GM12878 (cell line): ENCODE data around the gene GNB2. TPM values are rescaled to one million over a fixed set of nuclear protein-coding genes. Genes with fewer than 3 reads are reported as not detected.

Experiments
- ATAC-seq: fragments of 200-7000 bp; cut with Tn5 transposase; 3 replicates; pipeline ENCODE4 v1.9.1; 2020; ENCODE audit warnings: mild to moderate bottlenecking, moderate library complexity
- BruUV-seq: library from RNA; stranded (reverse); fragments of 400-500 nt; replicated peaks from 2 replicates; lab custom pipeline; 2021; lab: Mats Ljungman, UMichigan
- CTCF ChIA-PET: fragments of 300-600 bp; sonication (Branson Sonifier 250); formaldehyde crosslinking; extraction: SDS; loops from one replicate; lab custom pipeline; 2021; ENCODE audit warnings: inconsistent platforms; lab: Yijun Ruan, JAX
- POLR2A ChIA-PET: fragments of 350-600 bp; formaldehyde crosslinking; extraction: SDS; loops from one replicate; lab custom pipeline; 2021; ENCODE audit warnings: inconsistent platforms; lab: Charles Lee
- RAD21 ChIA-PET: fragments of 300-600 bp; sonication (Branson Sonifier 250); formaldehyde crosslinking; loops from one replicate; lab custom pipeline; 2023; ENCODE audit warnings: antibody characterized with exemption; ENCODE audit not compliant: unreplicated experiment; lab: Charles Lee
- SMC1A ChIA-PET: fragments of 300-600 bp; sonication (Branson Sonifier 250); formaldehyde crosslinking; loops from one replicate; lab custom pipeline; 2023; ENCODE audit not compliant: unreplicated experiment, uncharacterized antibody; lab: Charles Lee
- DNase-seq: peaks from one replicate; pipeline ENCODE4 v3.0.0-alpha.2; 2011; ENCODE audit warnings: low read depth, low spot score
- FAIRE-seq: peaks from 3 replicates; lab custom pipeline; 2011; peaks lifted over from hg19 to GRCh38; lab: Jason Lieb, UNC
- H2AFZ ChIP-seq: 2 replicates; pipeline ENCODE4 v1.6.0; 2011; ENCODE audit warnings: low read depth, low read length, control low read depth; ENCODE audit not compliant: control insufficient read depth
- H3K27ac ChIP-seq: 2 replicates; pipeline ENCODE4 v1.5.1; 2011; ENCODE audit warnings: control low read depth; ENCODE audit not compliant: control insufficient read depth, insufficient read depth
- H3K27me3 ChIP-seq, 2 experiments: replicated peaks in 1 of 2; 2 replicates each; pipeline versions ENCODE4 v1.6.0 to v1.6.1; 2011; ENCODE audit warnings: low read length in 1 of 2; ENCODE audit not compliant: control insufficient read depth in 2 of 2, insufficient read depth in 2 of 2
- H3K36me3 ChIP-seq, 2 experiments: 2 replicates each; pipeline ENCODE4 v1.5.1; 2011; ENCODE audit warnings: low read length in 1 of 2; ENCODE audit not compliant: control insufficient read depth in 2 of 2, insufficient read depth in 2 of 2
- H3K4me1 ChIP-seq: 2 replicates; pipeline ENCODE4 v1.6.1; 2011; ENCODE audit warnings: mild to moderate bottlenecking, low read length, moderate library complexity, mixed read lengths; ENCODE audit not compliant: control insufficient read depth, insufficient read depth
- H3K4me2 ChIP-seq: 2 replicates; pipeline ENCODE4 v1.6.0; 2011; ENCODE audit warnings: control low read depth; ENCODE audit not compliant: control insufficient read depth, insufficient read depth
- H3K4me3 ChIP-seq: fragments of 200-600 bp; sonication (generic); 2 replicates; pipeline ENCODE4 v1.5.1; 2016
- H3K79me2 ChIP-seq: 2 replicates; pipeline ENCODE4 v1.6.0; 2011; ENCODE audit warnings: low read length; ENCODE audit not compliant: control insufficient read depth, insufficient read depth
- H3K9ac ChIP-seq: 2 replicates; pipeline ENCODE4 v1.8.0; 2011; ENCODE audit warnings: low read length, control low read depth, mixed read lengths; ENCODE audit not compliant: control insufficient read depth, insufficient read depth
- H3K9me3 ChIP-seq: replicated peaks from 3 replicates; pipeline ENCODE4 v1.5.1; 2011; ENCODE audit warnings: mild to moderate bottlenecking, low read length; ENCODE audit not compliant: control insufficient read depth, insufficient read depth
- H4K20me1 ChIP-seq: 2 replicates; pipeline ENCODE4 v1.6.0; 2011; ENCODE audit not compliant: control insufficient read depth, insufficient read depth
- HDGF ChIP-seq: fragments of 450-650 bp; IDR thresholded peaks from 2 replicates; pipeline ENCODE4 v1.6.1; 2016; ENCODE audit warnings: antibody characterized with exemption
- IRF5 ChIP-seq: fragments of 450-650 bp; IDR thresholded peaks from 2 replicates; pipeline ENCODE4 v1.6.1; 2017; ENCODE audit warnings: borderline replicate concordance
- WGBS: methylation state at CpG from one replicate; pipeline ENCODE4 v1.1.6; 2016; ENCODE audit warnings: low lambda C conversion rate; ENCODE audit not compliant: insufficient replicate concordance, insufficient coverage; ENCODE audit errors: missing lambda C conversion rate; 5-methylcytosine and 5-hydroxymethylcytosine counted together
- in situ Hi-C: fragments of 300-500 bp; cut with MboI; formaldehyde crosslinking; loops from 9 replicates; pipeline ENCODE4 v1.14.3; 2018; ENCODE audit warnings: mixed read lengths
- intact Hi-C: fragments of 100-400 bp; cut with micrococcal nuclease; formaldehyde crosslinking; loops from one replicate; pipeline ENCODE4 v1.14.2; 2022; ENCODE audit not compliant: unreplicated experiment
- polyA plus RNA-seq, 11 experiments: library from polyadenylated mRNA; depleted of rRNA in 4 of 11; unstranded in 6 of 11; stranded (reverse) in 5 of 11; fragments of >200 nt; fragmentation: Nextera tagmentation in 4 of 11; fragmentation: Illumina TruSeq in 1 of 11; extraction: Ambion mirVana in 4 of 11; extraction: Trizol in 1 of 11; gene quantifications; 1 replicate in 1 of 11; 2 replicates in 10 of 11; pipeline versions ENCODE4 v1.2.1 to v1.2.3, GENCODE V29; 2011 to 2016; ENCODE audit warnings: inconsistent platforms in 2 of 11, missing spikeins in 2 of 11, low read depth in 1 of 11
- total RNA-seq, 4 experiments: library from RNA; depleted of rRNA in 3 of 4; stranded (reverse); fragments of >200 nt in 3 of 4; fragmentation: Illumina TruSeq in 1 of 4; extraction: Trizol in 1 of 4; gene quantifications; 2 replicates each; pipeline versions ENCODE4 v1.2.1 to v1.2.3, GENCODE V29; 2013 to 2021

GNB2 gene
- total and polyA plus RNA-seq, 10 of the 15 experiments (the other 5 are each of a cell fraction or from before 2014, with no cell fraction given): 0.35 to 175 (median 59.7) TPM

- RAD21 ChIA-PET: interaction anchor here (0.7 to 2.8 kb wide), 4 partner anchors 16 to 484 kb away, joined by 3 to 21 read pairs (median 8); partner anchors contain the start of gene SLC12A9
Measured at GRCh38 chr7:100706672-100707311, 33.3 kb downstream of the GNB2 start.

More at GRCh38 chr7:100706672-100707311, 33.3 kb downstream of the GNB2 start:
- Histone ChIP-seq H3K27me3 (no peaks in the 10 kb centered on the region), H3K27ac (peak overlapping the region; percentile 93), H3K9ac (peak overlapping the region; percentile 94), H3K4me1 (peaks cover 13% of the 10 kb centered on the region), H3K36me3 (peaks cover 0 to 5% of the 10 kb centered on the region in 2 experiments; a peak in 2 of 4 replicates), H4K20me1 (no peaks in the 10 kb centered on the region), H2AFZ (no peak overlapping the region; the same call in 1 of the 2 replicates), H3K9me3 (no peaks in the 10 kb centered on the region), H3K79me2 (peaks cover 18% of the 10 kb centered on the region), H3K4me2 (peak overlapping the region; percentile 91), H3K4me3 (peak overlapping the region; percentile 97)
- CTCF ChIA-PET: interaction anchor here (2.6 to 6.1 kb wide), 6 partner anchors 13 to 145 kb away, joined by 13 to 134 read pairs (median 40); partner anchors contain the start of genes GIGYF1 and SLC12A9
- intact Hi-C loops (loop anchor here (5.0 kb wide), 1 partner anchor 74 kb away; no protein-coding TSS in a partner anchor), in situ Hi-C loops (loop anchor here (10.0 kb wide), 1 partner anchor 148 kb away; the partner anchor contains the start of gene SLC12A9)
- no peak for DNase-seq
- POLR2A ChIA-PET: interaction anchor here (1.6 to 2.3 kb wide), 3 partner anchors 14 to 278 kb away, joined by 4 to 26 read pairs (median 16); partner anchors contain the start of genes FBXO24, GIGYF1, LRCH4 and ZCWPW1
- no TSS peak for BruUV-seq
- TF ChIP-seq IRF5: no peak
- TF ChIP-seq HDGF: no peak
- no peak for FAIRE-seq
- WGBS: 66% methylated on average over 34 of the region's 34 CpGs
- ATAC-seq: no peak
- SMC1A ChIA-PET: interaction anchor here (1.5 to 3.1 kb wide), 2 partner anchors 11 to 122 kb away, joined by 14 to 28 read pairs; partner anchors contain the start of genes FBXO24, GIGYF1 and LRCH4
